ENCODE measurements around the gene C3orf85. TPM values are rescaled to one million over a fixed set of nuclear protein-coding genes. Genes with fewer than 3 reads are reported as not detected.

Gene C3orf85
- total RNA-seq, 4 donors from 2014 or later = not detected

DNA sequence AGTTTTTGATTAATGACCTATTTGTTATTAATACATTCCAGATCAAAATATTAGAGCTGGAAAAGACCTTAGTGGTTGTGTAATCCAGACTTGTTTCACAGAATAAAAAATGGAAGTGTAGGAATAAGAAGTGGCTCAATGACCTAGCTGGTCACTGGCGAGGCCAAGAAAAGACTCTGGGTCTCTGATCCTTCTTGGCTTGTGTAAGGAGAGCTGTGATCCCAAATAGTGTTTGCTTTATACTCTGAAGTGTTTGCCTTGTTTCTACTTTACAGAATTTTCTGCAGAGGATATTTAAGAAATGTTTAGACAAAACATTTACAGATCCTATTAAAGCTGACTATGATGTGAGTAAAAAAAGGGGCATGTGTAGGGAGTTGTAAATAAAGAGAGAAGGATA lies 7.1 kb downstream of the C3orf85 start:
- no peaks in the 10 kb centered on the region for H3K27me3 ChIP-seq
- H3K4me1 ChIP-seq = no peaks in the 10 kb centered on the region
- no peak overlapping the region for H3K4me3 ChIP-seq
- TF ChIP-seq POLR2A (IDR thresholded peaks at IDR 0.05) = no peak
- TF ChIP-seq, protein P1, sequence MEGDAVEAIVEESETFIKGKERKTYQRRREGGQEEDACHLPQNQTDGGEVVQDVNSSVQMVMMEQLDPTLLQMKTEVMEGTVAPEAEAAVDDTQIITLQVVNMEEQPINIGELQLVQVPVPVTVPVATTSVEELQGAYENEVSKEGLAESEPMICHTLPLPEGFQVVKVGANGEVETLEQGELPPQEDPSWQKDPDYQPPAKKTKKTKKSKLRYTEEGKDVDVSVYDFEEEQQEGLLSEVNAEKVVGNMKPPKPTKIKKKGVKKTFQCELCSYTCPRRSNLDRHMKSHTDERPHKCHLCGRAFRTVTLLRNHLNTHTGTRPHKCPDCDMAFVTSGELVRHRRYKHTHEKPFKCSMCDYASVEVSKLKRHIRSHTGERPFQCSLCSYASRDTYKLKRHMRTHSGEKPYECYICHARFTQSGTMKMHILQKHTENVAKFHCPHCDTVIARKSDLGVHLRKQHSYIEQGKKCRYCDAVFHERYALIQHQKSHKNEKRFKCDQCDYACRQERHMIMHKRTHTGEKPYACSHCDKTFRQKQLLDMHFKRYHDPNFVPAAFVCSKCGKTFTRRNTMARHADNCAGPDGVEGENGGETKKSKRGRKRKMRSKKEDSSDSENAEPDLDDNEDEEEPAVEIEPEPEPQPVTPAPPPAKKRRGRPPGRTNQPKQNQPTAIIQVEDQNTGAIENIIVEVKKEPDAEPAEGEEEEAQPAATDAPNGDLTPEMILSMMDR (IDR thresholded peaks at IDR 0.05) = no peak
- H3K27ac ChIP-seq = no peak overlapping the region
- intact Hi-C loops (cut with DNase I) = no loop called here
- no peaks in the 10 kb centered on the region for H3K9me3 ChIP-seq
- DNase-seq = no peak
- 56 to 57% methylated on average over 1 of the region's 1 CpG for WGBS, 2 donors
- H3K36me3 ChIP-seq = no peaks in the 10 kb centered on the region

DNA sequence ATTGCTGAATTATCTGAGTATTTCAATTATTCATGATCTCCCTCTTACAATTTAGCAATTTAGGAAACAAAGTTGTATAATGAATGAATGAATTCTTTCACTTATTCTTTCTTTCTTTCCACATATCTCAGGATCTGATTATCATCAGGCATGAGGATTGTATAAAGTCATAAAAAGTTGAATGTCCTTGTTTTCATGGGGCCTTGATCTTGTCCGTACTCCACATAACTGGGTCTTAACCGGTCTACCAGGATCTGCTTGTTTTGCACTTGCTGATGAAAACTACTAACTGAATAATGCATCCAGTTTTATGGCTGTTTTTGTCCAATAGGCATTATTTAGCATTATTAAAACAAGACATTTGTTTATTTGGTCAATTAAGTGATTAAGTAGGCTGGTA lies 12.6 kb downstream of the C3orf85 start:
- TF ChIP-seq, protein P1 (IDR thresholded peaks at IDR 0.05) = no peak
- no peak for TF ChIP-seq POLR2A (IDR thresholded peaks at IDR 0.05)
- no peak overlapping the region for H3K4me3 ChIP-seq
- no peaks in the 10 kb centered on the region for H3K9me3 ChIP-seq
- DNase-seq = no peak
- 74 to 83% methylated on average over 2 of the region's 2 CpGs for WGBS, 2 donors
- no peaks in the 10 kb centered on the region for H3K36me3 ChIP-seq
- H3K27me3 ChIP-seq = no peaks in the 10 kb centered on the region
- intact Hi-C loops (cut with DNase I) = no loop called here
- no peak overlapping the region for H3K27ac ChIP-seq
- H3K4me1 ChIP-seq = no peaks in the 10 kb centered on the region

DNA sequence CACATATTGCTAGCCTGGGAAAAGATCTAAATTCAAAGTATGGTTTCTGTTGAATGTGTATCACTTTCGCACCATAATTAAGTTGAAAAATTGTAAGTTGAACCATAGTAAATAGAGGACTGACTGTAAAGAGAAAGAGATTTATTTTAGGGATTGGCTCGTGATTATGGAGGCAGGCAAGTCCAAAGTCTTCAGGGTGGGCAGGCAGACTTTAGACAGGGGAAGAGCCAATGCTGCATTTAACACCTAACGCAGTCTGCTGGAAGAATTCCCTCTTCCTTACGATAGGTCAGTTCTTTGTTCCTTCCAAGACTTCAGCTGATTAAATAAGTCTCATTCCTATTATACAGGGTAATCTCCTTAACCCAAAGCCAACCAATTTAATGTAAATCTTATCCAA lies 15.8 kb downstream of the C3orf85 start:
- whole genome bisulfite sequencing, 2 donors = 47 to 60% methylated on average over 4 of the region's 4 CpGs

DNA sequence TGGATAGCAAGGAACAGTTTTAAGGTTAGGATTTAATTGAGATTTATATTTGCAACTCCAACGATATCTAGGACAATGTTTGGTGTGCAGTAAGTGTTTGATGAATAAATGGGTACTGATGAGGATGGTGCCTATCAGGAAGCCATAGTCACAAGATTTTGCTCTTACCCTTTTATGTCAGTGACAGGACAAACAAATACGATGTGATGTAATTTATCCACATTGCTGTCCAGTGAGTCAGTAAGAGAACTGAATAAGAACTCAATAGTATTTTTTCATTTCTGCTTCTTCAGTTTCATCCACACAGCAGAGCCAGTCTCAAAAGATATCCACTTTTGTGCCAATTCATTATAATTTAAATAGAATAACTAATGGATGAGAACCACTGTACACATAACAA lies 18.5 kb downstream of the C3orf85 start:
- DNase-seq = no peak
- H3K36me3 ChIP-seq = no peaks in the 10 kb centered on the region
- no peak overlapping the region for H3K4me3 ChIP-seq
- no peaks in the 10 kb centered on the region for H3K4me1 ChIP-seq
- no peak for TF ChIP-seq POLR2A (IDR thresholded peaks at IDR 0.05)
- TF ChIP-seq, protein P1 (IDR thresholded peaks at IDR 0.05) = no peak
- H3K27me3 ChIP-seq = no peaks in the 10 kb centered on the region
- intact Hi-C loops (cut with DNase I) = no loop called here
- H3K27ac ChIP-seq = no peak overlapping the region
- H3K9me3 ChIP-seq = no peaks in the 10 kb centered on the region
- 41 to 57% methylated on average over 2 of the region's 2 CpGs for WGBS, 2 donors

More for the DNA sequence above, 15.8 kb downstream of the C3orf85 start:
- H3K9me3 ChIP-seq = no peaks in the 10 kb centered on the region
- H3K4me1 ChIP-seq = no peaks in the 10 kb centered on the region
- no peak for TF ChIP-seq POLR2A (IDR thresholded peaks at IDR 0.05)
- TF ChIP-seq, protein P1 (IDR thresholded peaks at IDR 0.05) = no peak
- DNase-seq = no peak
- H3K4me3 ChIP-seq = no peak overlapping the region
- no peak overlapping the region for H3K27ac ChIP-seq
- H3K27me3 ChIP-seq = no peaks in the 10 kb centered on the region
- intact Hi-C loops (cut with DNase I) = no loop called here
- no peaks in the 10 kb centered on the region for H3K36me3 ChIP-seq

GRCh38 chr3:109155828-109156227 lies 19.3 kb downstream of the C3orf85 start:
- TF ChIP-seq, protein P1 (IDR thresholded peaks at IDR 0.05) = no peak
- TF ChIP-seq POLR2A (IDR thresholded peaks at IDR 0.05) = no peak
- no peak overlapping the region for H3K27ac ChIP-seq

More at GRCh38 chr3:109155828-109156227, 19.3 kb downstream of the C3orf85 start:
- no peak for DNase-seq
- no peaks in the 10 kb centered on the region for H3K9me3 ChIP-seq
- H3K4me1 ChIP-seq = no peaks in the 10 kb centered on the region
- H3K4me3 ChIP-seq = no peak overlapping the region
- 38 to 42% methylated on average over 1 of the region's 1 CpG for WGBS, 2 donors
- H3K36me3 ChIP-seq = no peaks in the 10 kb centered on the region
- H3K27me3 ChIP-seq = no peaks in the 10 kb centered on the region
- intact Hi-C loops (cut with DNase I) = no loop called here
